ENCODE data around the gene KRTAP21-1. TPM values are rescaled to one million over a fixed set of nuclear protein-coding genes. Genes with fewer than 3 reads are reported as not detected.

The KRTAP21-1 gene
- total RNA-seq, 4 donors from 2014 or later = not detected

GRCh38 chr21:30714456-30714855, 40.8 kb downstream of the KRTAP21-1 start:
- no peaks in the 10 kb centered on the region for H3K36me3 ChIP-seq
- H3K27me3 ChIP-seq = no peaks in the 10 kb centered on the region
- H3K9me3 ChIP-seq = no peaks in the 10 kb centered on the region
- TF ChIP-seq POLR2A (IDR thresholded peaks at IDR 0.05) (no peak), CTCF (IDR thresholded peaks at IDR 0.05) (no peak)
- no peaks in the 10 kb centered on the region for H3K4me1 ChIP-seq
- no peak overlapping the region for H3K27ac ChIP-seq
- no peak overlapping the region for H3K4me3 ChIP-seq
- DNase-seq = no peak
- intact Hi-C loops (cut with DNase I; ENCODE audit: low total_unique reads) = no loop called here

GRCh38 chr21:30713766-30714165, 41.5 kb downstream of the KRTAP21-1 start:
- Histone ChIP-seq H3K36me3 (no peaks in the 10 kb centered on the region), H3K4me1 (no peaks in the 10 kb centered on the region), H3K27ac (no peak overlapping the region), H3K9me3 (no peaks in the 10 kb centered on the region), H3K27me3 (no peaks in the 10 kb centered on the region), H3K4me3 (no peak overlapping the region)
- TF ChIP-seq CTCF (IDR thresholded peaks at IDR 0.05) (no peak), POLR2A (IDR thresholded peaks at IDR 0.05) (no peak)
- DNase-seq = no peak
- intact Hi-C loops (cut with DNase I; ENCODE audit: low total_unique reads) = no loop called here

- H3K36me3 ChIP-seq = no peaks in the 10 kb centered on the region
- H3K4me1 ChIP-seq = no peaks in the 10 kb centered on the region
- H3K27ac ChIP-seq = no peak overlapping the region
- intact Hi-C loops (cut with DNase I; ENCODE audit: low total_unique reads) = no loop called here
- TF ChIP-seq POLR2A (IDR thresholded peaks at IDR 0.05) (no peak), CTCF (IDR thresholded peaks at IDR 0.05) (no peak)
- H3K4me3 ChIP-seq = no peak overlapping the region
- no peak for DNase-seq
- no peaks in the 10 kb centered on the region for H3K9me3 ChIP-seq
- H3K27me3 ChIP-seq = no peaks in the 10 kb centered on the region
Measured at GRCh38 chr21:30710499-30710898, 44.7 kb downstream of the KRTAP21-1 start.

GRCh38 chr21:30707409-30707808, 47.8 kb downstream of the KRTAP21-1 start:
- Histone ChIP-seq H3K9me3 (no peaks in the 10 kb centered on the region), H3K4me1 (no peaks in the 10 kb centered on the region), H3K4me3 (no peak overlapping the region), H3K27me3 (no peaks in the 10 kb centered on the region), H3K36me3 (no peaks in the 10 kb centered on the region), H3K27ac (no peak overlapping the region)
- TF ChIP-seq CTCF (IDR thresholded peaks at IDR 0.05) = no peak
- no peak for TF ChIP-seq POLR2A (IDR thresholded peaks at IDR 0.05)
- DNase-seq = no peak
- intact Hi-C loops (cut with DNase I; ENCODE audit: low total_unique reads) = no loop called here

Small RNAs within 50 kb of the gene (small RNA-seq; reads per million reads assigned to genes)
- gene AP000244.1 (not detected), gene KRTAP21-3 (not detected), gene KRTAP8-2P (not detected)

Other genes with a start within 250 kb of the KRTAP21-1 start
- gene KRTAP19-6, start 213.6 kb downstream of the KRTAP21-1 start, total RNA-seq = not detected
- not detected for gene KRTAP19-7, start 194.1 kb downstream of the KRTAP21-1 start, total RNA-seq
- gene KRTAP22-2, start 165.0 kb downstream of the KRTAP21-1 start, total RNA-seq = not detected
- not detected for gene KRTAP6-3, start 163.0 kb downstream of the KRTAP21-1 start, total RNA-seq
- not detected for gene KRTAP6-2, start 156.5 kb downstream of the KRTAP21-1 start, total RNA-seq
- not detected for gene KRTAP22-1, start 154.3 kb downstream of the KRTAP21-1 start, total RNA-seq
- not detected for gene KRTAP6-1, start 141.5 kb downstream of the KRTAP21-1 start, total RNA-seq
- not detected for gene KRTAP20-1, start 139.0 kb downstream of the KRTAP21-1 start, total RNA-seq
- not detected for gene KRTAP20-4, start 134.8 kb downstream of the KRTAP21-1 start, total RNA-seq
- gene KRTAP20-2, start 120.2 kb downstream of the KRTAP21-1 start, total RNA-seq = not detected
- not detected for gene KRTAP20-3, start 112.6 kb downstream of the KRTAP21-1 start, total RNA-seq
- gene KRTAP21-3, start 36.7 kb downstream of the KRTAP21-1 start, total RNA-seq = not detected
- not detected for gene KRTAP21-2, start 8.2 kb downstream of the KRTAP21-1 start, total RNA-seq
- not detected for gene KRTAP8-1, start 57.8 kb upstream of the KRTAP21-1 start, total RNA-seq
- not detected for gene KRTAP7-1, start 74.3 kb upstream of the KRTAP21-1 start, total RNA-seq
- gene KRTAP11-1, start 126.2 kb upstream of the KRTAP21-1 start, total RNA-seq = not detected

Measured in uterus (tissue), 4 donors.